Measurements from ENCODE around the gene ZNF362. TPM values are rescaled to one million over a fixed set of nuclear protein-coding genes. Genes with fewer than 3 reads are reported as not detected.

ZNF362 gene
- total RNA-seq, 1 experiment from 2014 or later = 29.5 TPM

DNA sequence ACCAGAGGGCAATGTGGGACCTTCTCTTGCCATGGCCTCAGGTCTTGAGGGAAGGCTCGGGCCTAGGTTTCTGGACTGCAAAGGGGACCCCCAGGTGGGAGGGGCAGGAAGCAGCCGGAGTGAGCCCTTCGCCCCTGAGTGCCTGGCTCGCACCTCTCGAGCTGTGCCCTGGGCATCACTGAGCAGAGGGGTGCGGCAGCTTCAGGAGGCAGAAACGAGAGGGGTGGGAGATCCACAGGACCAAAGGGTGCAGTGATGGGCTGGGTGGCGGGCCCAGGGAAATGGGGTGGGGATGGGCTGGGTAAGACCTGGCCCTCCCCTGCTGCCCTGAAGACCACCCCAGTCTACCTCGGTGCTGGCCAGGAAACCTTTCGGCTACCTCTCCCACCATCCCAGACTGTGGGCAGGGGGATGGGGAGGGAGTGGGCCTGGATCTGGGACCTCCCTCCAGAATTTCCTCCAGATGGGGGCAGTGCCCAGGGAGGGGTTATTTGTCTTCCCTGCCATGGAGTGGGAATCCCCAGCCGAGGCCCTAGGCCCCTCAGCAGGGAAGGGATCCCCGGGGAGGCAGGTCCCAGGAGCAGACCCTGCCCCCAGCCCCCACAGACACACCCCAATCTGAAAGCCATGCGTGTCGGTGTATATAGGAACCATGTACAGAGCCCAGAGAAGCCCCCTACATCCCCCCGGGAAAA lies 43.3 kb downstream of the ZNF362 start:
- CTCF ChIA-PET = no interaction called here
- Mint-ChIP-seq H3K36me3 (ENCODE audit: insufficient read depth, unreplicated experiment) (no peaks in the 10 kb centered on the region), H3K4me3 (ENCODE audit: low read depth, unreplicated experiment) (no peak overlapping the region), H3K9me3 (ENCODE audit: low read depth, unreplicated experiment) (no peaks in the 10 kb centered on the region), H3K27ac (ENCODE audit: unreplicated experiment) (no peak overlapping the region), H3K4me1 (ENCODE audit: low read depth, unreplicated experiment) (no peaks in the 10 kb centered on the region), H3K27me3 (ENCODE audit: unreplicated experiment) (no peaks in the 10 kb centered on the region)
- intact Hi-C loops (cut with micrococcal nuclease; ENCODE audit: unreplicated experiment) = loop anchor here (5.0 kb wide), 3 partner anchors 82 to 313 kb away; no protein-coding TSS in a partner anchor
- TF ChIP-seq, protein P1, sequence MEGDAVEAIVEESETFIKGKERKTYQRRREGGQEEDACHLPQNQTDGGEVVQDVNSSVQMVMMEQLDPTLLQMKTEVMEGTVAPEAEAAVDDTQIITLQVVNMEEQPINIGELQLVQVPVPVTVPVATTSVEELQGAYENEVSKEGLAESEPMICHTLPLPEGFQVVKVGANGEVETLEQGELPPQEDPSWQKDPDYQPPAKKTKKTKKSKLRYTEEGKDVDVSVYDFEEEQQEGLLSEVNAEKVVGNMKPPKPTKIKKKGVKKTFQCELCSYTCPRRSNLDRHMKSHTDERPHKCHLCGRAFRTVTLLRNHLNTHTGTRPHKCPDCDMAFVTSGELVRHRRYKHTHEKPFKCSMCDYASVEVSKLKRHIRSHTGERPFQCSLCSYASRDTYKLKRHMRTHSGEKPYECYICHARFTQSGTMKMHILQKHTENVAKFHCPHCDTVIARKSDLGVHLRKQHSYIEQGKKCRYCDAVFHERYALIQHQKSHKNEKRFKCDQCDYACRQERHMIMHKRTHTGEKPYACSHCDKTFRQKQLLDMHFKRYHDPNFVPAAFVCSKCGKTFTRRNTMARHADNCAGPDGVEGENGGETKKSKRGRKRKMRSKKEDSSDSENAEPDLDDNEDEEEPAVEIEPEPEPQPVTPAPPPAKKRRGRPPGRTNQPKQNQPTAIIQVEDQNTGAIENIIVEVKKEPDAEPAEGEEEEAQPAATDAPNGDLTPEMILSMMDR (IDR thresholded peaks at IDR 0.05; ENCODE audit: unreplicated experiment) = no peak
- BruUV-seq (replicated peaks) = TSS peak; percentile 30
- DNase-seq = no peak

DNA sequence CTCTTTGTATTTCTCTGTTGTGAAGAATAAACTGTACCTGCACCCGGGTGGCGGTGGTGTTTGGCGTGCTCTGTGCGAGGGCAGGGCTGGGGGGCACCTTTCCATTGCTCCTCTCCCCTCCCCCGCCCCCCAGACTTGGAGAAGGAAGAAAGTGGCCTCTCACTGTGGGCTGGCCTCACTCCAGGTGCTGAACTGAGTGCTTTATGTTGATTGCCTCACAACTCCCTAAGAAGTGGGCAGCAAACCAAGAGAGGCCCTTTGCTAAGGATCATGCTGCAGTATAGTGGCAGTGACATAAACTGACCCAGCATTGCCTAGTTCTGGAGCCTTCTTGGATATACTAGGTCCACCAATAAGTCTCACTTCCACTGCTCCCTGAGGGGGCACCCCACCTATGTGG lies 44.4 kb downstream of the ZNF362 start:
- CTCF ChIA-PET = interaction anchor here (0.7 kb wide), 1 partner anchor 71 kb away, joined by 3 read pairs; no protein-coding TSS in a partner anchor
- H3K27me3 Mint-ChIP-seq (ENCODE audit: unreplicated experiment) = no peaks in the 10 kb centered on the region
- no peaks in the 10 kb centered on the region for H3K4me1 Mint-ChIP-seq (ENCODE audit: low read depth, unreplicated experiment)
- H3K36me3 Mint-ChIP-seq (ENCODE audit: insufficient read depth, unreplicated experiment) = no peaks in the 10 kb centered on the region
- TF ChIP-seq, protein P1 (IDR thresholded peaks at IDR 0.05; ENCODE audit: unreplicated experiment) = no peak
- H3K4me3 Mint-ChIP-seq (ENCODE audit: low read depth, unreplicated experiment) = no peak overlapping the region
- intact Hi-C loops (cut with micrococcal nuclease; ENCODE audit: unreplicated experiment) = no loop called here
- no TSS peak for BruUV-seq (replicated peaks)
- H3K9me3 Mint-ChIP-seq (ENCODE audit: low read depth, unreplicated experiment) = no peaks in the 10 kb centered on the region
- no peak overlapping the region for H3K27ac Mint-ChIP-seq (ENCODE audit: unreplicated experiment)
- no peak for DNase-seq

DNA sequence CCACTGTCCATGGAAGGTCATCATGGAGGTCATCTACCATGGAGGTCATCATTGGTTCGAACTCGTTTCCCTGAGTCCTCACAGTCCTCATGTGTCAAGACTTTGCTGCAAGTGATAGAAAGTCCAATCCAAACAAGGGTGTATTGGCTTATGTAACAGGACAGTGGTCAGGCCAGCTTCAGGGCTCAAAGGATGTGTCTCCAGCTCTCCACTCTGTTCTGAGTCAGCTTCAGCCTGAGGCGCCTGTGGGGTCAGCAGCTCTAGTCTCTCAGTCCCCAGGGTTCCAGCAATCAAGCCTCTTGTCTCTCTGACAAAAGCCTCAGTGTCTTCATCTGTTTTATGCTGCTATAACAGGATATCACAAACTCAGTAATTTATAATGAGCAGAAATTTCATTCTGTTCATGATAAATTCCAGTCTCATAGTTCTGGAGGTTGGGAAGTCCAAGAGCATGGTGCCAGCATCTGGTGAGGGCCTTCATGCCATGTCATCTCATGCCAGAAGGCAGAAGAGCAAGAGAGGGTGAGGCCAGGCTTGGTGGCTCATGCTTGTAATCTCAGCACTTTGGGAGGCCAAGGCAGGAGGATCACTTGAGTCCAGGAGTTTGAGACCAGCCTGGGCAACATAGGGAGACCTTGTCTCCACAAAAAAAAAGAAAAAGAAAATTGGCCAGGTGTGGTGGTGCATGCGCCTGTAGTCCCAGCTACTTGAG lies 45.1 kb downstream of the ZNF362 start:
- BruUV-seq (replicated peaks) = no TSS peak
- Mint-ChIP-seq H3K4me3 (ENCODE audit: low read depth, unreplicated experiment) (no peak overlapping the region), H3K27me3 (ENCODE audit: unreplicated experiment) (no peaks in the 10 kb centered on the region), H3K36me3 (ENCODE audit: insufficient read depth, unreplicated experiment) (no peaks in the 10 kb centered on the region), H3K27ac (ENCODE audit: unreplicated experiment) (no peak overlapping the region), H3K4me1 (ENCODE audit: low read depth, unreplicated experiment) (no peaks in the 10 kb centered on the region), H3K9me3 (ENCODE audit: low read depth, unreplicated experiment) (no peaks in the 10 kb centered on the region)
- TF ChIP-seq, protein P1 (IDR thresholded peaks at IDR 0.05; ENCODE audit: unreplicated experiment) = no peak
- DNase-seq = no peak
- CTCF ChIA-PET = interaction anchor here (0.7 kb wide), 1 partner anchor 70 kb away, joined by 3 read pairs; no protein-coding TSS in a partner anchor
- intact Hi-C loops (cut with micrococcal nuclease; ENCODE audit: unreplicated experiment) = no loop called here

DNA sequence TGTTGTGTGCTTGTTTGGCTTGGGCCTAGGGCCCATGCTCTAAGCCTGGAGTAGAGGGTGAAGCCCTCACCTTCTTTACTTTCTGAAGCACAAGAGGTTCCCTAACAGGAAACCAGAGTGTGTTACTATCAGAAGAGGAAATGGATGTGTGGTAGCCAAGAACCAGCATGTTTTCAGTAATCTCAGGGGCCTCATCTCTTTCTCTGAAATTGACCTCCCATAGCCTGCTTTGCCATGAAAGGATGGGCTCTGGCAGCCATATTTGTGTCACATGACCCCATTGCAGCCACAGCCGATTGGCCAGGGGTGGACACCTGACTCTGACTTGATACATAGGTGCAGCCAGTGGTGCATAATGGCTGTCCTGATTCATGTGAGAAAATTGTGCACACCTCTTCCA lies 46.0 kb downstream of the ZNF362 start:
- TF ChIP-seq, protein P1 (IDR thresholded peaks at IDR 0.05; ENCODE audit: unreplicated experiment) = no peak
- no peaks in the 10 kb centered on the region for H3K27me3 Mint-ChIP-seq (ENCODE audit: unreplicated experiment)
- no peaks in the 10 kb centered on the region for H3K36me3 Mint-ChIP-seq (ENCODE audit: insufficient read depth, unreplicated experiment)
- BruUV-seq (replicated peaks) = no TSS peak
- no peaks in the 10 kb centered on the region for H3K9me3 Mint-ChIP-seq (ENCODE audit: low read depth, unreplicated experiment)
- H3K27ac Mint-ChIP-seq (ENCODE audit: unreplicated experiment) = no peak overlapping the region
- no peak overlapping the region for H3K4me3 Mint-ChIP-seq (ENCODE audit: low read depth, unreplicated experiment)
- CTCF ChIA-PET = no interaction called here
- DNase-seq = no peak
- intact Hi-C loops (cut with micrococcal nuclease; ENCODE audit: unreplicated experiment) = no loop called here
- no peaks in the 10 kb centered on the region for H3K4me1 Mint-ChIP-seq (ENCODE audit: low read depth, unreplicated experiment)
